Measurements from ENCODE around the gene AOC2. TPM values are rescaled to one million over a fixed set of nuclear protein-coding genes. Genes with fewer than 3 reads are reported as not detected.

AOC2 gene
- total and polyA plus RNA-seq, 2 of the 13 experiments (the other 11 are each of a cell fraction or from before 2014, with no cell fraction given), result 1.2 to 3.3 TPM

- TF ChIP-seq ZNF225 (CRISPR knock-in tag; IDR thresholded peaks at IDR 0.05), result no peak
- TF ChIP-seq, protein P1, sequence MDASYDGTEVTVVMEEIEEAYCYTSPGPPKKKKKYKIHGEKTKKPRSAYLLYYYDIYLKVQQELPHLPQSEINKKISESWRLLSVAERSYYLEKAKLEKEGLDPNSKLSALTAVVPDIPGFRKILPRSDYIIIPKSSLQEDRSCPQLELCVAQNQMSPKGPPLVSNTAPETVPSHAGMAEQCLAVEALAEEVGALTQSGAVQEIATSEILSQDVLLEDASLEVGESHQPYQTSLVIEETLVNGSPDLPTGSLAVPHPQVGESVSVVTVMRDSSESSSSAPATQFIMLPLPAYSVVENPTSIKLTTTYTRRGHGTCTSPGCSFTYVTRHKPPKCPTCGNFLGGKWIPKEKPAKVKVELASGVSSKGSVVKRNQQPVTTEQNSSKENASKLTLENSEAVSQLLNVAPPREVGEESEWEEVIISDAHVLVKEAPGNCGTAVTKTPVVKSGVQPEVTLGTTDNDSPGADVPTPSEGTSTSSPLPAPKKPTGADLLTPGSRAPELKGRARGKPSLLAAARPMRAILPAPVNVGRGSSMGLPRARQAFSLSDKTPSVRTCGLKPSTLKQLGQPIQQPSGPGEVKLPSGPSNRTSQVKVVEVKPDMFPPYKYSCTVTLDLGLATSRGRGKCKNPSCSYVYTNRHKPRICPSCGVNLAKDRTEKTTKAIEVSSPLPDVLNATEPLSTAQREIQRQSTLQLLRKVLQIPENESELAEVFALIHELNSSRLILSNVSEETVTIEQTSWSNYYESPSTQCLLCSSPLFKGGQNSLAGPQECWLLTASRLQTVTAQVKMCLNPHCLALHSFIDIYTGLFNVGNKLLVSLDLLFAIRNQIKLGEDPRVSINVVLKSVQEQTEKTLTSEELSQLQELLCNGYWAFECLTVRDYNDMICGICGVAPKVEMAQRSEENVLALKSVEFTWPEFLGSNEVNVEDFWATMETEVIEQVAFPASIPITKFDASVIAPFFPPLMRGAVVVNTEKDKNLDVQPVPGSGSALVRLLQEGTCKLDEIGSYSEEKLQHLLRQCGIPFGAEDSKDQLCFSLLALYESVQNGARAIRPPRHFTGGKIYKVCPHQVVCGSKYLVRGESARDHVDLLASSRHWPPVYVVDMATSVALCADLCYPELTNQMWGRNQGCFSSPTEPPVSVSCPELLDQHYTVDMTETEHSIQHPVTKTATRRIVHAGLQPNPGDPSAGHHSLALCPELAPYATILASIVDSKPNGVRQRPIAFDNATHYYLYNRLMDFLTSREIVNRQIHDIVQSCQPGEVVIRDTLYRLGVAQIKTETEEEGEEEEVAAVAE (CRISPR knock-in tag; IDR thresholded peaks at IDR 0.05; ENCODE audit: borderline replicate concordance), result no peak
- TF ChIP-seq ZNF33A (CRISPR knock-in tag; IDR thresholded peaks at IDR 0.05; ENCODE audit: borderline replicate concordance), result no peak
- no peak for TF ChIP-seq JARID2 (CRISPR knock-in tag; IDR thresholded peaks at IDR 0.05; ENCODE audit: insufficient replicate concordance)
- no peak for TF ChIP-seq ZFP41 (CRISPR knock-in tag; IDR thresholded peaks at IDR 0.05; ENCODE audit: borderline replicate concordance)
- no peak for TF ChIP-seq KDM1A (CRISPR knock-in tag; IDR thresholded peaks at IDR 0.05)
- TF ChIP-seq ZNF446 (CRISPR knock-in tag; IDR thresholded peaks at IDR 0.05), result no peak
- no peak for TF ChIP-seq ZNF292 (CRISPR knock-in tag; IDR thresholded peaks at IDR 0.05; ENCODE audit: borderline replicate concordance, low read depth)
- TF ChIP-seq ZNF383 (CRISPR knock-in tag; IDR thresholded peaks at IDR 0.05; ENCODE audit: borderline replicate concordance), result no peak
- peak; percentile 71 for TF ChIP-seq ZNF761 (CRISPR knock-in tag; conservative IDR thresholded peaks at IDR 0.05)
- no peak for TF ChIP-seq ZNF143 (CRISPR knock-in tag; IDR thresholded peaks at IDR 0.05)
- no peak for TF ChIP-seq HOXA9 (CRISPR knock-in tag; IDR thresholded peaks at IDR 0.05; ENCODE audit: borderline replicate concordance)
- no peak for TF ChIP-seq FOXM1 (CRISPR knock-in tag; IDR thresholded peaks at IDR 0.05)
- no peak; the same call in 1 of the 2 replicates for TF ChIP-seq YEATS4 (CRISPR knock-in tag; IDR thresholded peaks at IDR 0.05; ENCODE audit: borderline replicate concordance)
- TF ChIP-seq ZNF280D (CRISPR knock-in tag; IDR thresholded peaks at IDR 0.05), result no peak
- TF ChIP-seq RAD51 (IDR thresholded peaks at IDR 0.05; ENCODE audit: borderline replicate concordance), result no peak
- TF ChIP-seq, protein P2, sequence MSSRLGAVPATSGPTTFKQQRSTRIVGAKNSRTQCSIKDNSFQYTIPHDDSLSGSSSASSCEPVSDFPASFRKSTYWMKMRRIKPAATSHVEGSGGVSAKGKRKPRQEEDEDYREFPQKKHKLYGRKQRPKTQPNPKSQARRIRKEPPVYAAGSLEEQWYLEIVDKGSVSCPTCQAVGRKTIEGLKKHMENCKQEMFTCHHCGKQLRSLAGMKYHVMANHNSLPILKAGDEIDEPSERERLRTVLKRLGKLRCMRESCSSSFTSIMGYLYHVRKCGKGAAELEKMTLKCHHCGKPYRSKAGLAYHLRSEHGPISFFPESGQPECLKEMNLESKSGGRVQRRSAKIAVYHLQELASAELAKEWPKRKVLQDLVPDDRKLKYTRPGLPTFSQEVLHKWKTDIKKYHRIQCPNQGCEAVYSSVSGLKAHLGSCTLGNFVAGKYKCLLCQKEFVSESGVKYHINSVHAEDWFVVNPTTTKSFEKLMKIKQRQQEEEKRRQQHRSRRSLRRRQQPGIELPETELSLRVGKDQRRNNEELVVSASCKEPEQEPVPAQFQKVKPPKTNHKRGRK (CRISPR knock-in tag; IDR thresholded peaks at IDR 0.05), result no peak
- TF ChIP-seq, protein P3, sequence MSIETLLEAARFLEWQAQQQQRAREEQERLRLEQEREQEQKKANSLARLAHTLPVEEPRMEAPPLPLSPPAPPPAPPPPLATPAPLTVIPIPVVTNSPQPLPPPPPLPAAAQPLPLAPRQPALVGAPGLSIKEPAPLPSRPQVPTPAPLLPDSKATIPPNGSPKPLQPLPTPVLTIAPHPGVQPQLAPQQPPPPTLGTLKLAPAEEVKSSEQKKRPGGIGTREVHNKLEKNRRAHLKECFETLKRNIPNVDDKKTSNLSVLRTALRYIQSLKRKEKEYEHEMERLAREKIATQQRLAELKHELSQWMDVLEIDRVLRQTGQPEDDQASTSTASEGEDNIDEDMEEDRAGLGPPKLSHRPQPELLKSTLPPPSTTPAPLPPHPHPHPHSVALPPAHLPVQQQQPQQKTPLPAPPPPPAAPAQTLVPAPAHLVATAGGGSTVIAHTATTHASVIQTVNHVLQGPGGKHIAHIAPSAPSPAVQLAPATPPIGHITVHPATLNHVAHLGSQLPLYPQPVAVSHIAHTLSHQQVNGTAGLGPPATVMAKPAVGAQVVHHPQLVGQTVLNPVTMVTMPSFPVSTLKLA (IDR thresholded peaks at IDR 0.05), result no peak
Observed at GRCh38 chr17:42866631-42867575, 22.5 kb downstream of the AOC2 start (continued).

All from HepG2 (cell line).